ENCODE data around the gene LONP1. TPM values are rescaled to one million over a fixed set of nuclear protein-coding genes. Genes with fewer than 3 reads are reported as not detected.

The LONP1 gene
- total RNA-seq, 1 donor from 2014 or later = 35.9 TPM

DNA sequence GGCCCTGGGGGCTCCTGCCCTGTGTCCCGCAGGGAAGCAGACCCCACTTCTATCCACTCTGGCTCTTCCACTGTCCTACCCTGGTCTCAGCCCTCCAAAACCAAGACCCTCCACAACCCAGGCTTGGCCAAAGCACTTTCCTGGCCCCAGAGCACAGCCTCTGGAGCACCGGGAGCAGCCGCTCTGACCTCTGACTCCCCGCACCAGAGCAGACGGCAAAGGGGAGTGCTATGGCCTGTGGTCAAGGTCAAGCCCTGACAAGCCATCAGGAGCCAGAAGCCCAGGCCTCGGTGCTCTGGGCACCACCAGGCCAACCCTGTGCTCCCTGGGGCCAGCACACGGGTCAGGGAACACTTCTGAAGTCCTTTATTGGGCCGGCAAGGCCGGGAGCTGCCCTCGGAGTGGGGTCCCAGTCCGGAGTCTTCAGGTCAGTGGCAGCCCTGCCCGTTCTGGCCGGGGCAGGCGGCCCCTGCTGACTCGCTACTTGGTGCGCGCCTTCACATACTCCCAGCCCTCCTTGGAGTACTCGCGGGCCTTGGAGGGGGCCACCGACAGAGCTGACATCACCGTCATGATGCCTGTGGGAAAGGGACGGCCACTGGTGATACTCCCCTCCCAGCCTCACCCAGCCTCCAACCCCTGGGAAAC, 41.8 kb downstream of the LONP1 start:
- no peaks in the 10 kb centered on the region for H3K27me3 ChIP-seq
- Mint-ChIP-seq H3K36me3 (no peaks in the 10 kb centered on the region), H3K27ac (no peak overlapping the region), H3K9me3 (no peaks in the 10 kb centered on the region), H3K4me1 (peaks cover 29% of the 10 kb centered on the region), H3K27me3 (ENCODE audit: insufficient read depth, low read depth) (peaks cover 9% of the 10 kb centered on the region), H3K4me3 (no peak overlapping the region)
- H3F3A ChIP-seq (ENCODE audit: low read depth) = peaks cover 4% of the 10 kb centered on the region
- no peak overlapping the region for H2AFZ ChIP-seq (replicated peaks)
- H3K79me2 ChIP-seq (ENCODE audit: low read depth) = no peaks in the 10 kb centered on the region
- DNase-seq (ENCODE audit: low spot score) = no peak
- H3K27ac ChIP-seq = no peak overlapping the region
- H3K4me3 ChIP-seq = no peak overlapping the region
- H3K9ac ChIP-seq = no peak overlapping the region
- peaks cover 3% of the 10 kb centered on the region for H3K4me1 ChIP-seq
- no peaks in the 10 kb centered on the region for H4K20me1 ChIP-seq (ENCODE audit: low read depth)
- no peaks in the 10 kb centered on the region for H3K36me3 ChIP-seq
- no peaks in the 10 kb centered on the region for H3K9me3 ChIP-seq (ENCODE audit: low read depth)
- TF ChIP-seq EZH2phosphoT487 (IDR thresholded peaks at IDR 0.05) (no peak), EZH2 (IDR thresholded peaks at IDR 0.05) (no peak)
- TF ChIP-seq, protein P1, sequence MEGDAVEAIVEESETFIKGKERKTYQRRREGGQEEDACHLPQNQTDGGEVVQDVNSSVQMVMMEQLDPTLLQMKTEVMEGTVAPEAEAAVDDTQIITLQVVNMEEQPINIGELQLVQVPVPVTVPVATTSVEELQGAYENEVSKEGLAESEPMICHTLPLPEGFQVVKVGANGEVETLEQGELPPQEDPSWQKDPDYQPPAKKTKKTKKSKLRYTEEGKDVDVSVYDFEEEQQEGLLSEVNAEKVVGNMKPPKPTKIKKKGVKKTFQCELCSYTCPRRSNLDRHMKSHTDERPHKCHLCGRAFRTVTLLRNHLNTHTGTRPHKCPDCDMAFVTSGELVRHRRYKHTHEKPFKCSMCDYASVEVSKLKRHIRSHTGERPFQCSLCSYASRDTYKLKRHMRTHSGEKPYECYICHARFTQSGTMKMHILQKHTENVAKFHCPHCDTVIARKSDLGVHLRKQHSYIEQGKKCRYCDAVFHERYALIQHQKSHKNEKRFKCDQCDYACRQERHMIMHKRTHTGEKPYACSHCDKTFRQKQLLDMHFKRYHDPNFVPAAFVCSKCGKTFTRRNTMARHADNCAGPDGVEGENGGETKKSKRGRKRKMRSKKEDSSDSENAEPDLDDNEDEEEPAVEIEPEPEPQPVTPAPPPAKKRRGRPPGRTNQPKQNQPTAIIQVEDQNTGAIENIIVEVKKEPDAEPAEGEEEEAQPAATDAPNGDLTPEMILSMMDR (IDR thresholded peaks at IDR 0.05) = no peak
- no peak overlapping the region for H3K4me2 ChIP-seq

- Histone ChIP-seq H4K20me1 (ENCODE audit: low read depth) (no peaks in the 10 kb centered on the region), H3K4me1 (peaks cover 3% of the 10 kb centered on the region), H3K27me3 (no peaks in the 10 kb centered on the region), H3F3A (ENCODE audit: low read depth) (peaks cover 4% of the 10 kb centered on the region), H3K27ac (no peak overlapping the region), H3K79me2 (ENCODE audit: low read depth) (no peaks in the 10 kb centered on the region), H3K9me3 (ENCODE audit: low read depth) (no peaks in the 10 kb centered on the region), H2AFZ (replicated peaks) (no peak overlapping the region), H3K4me3 (no peak overlapping the region), H3K36me3 (no peaks in the 10 kb centered on the region), H3K9ac (no peak overlapping the region), H3K4me2 (no peak overlapping the region)
- Mint-ChIP-seq H3K27me3 (ENCODE audit: insufficient read depth, low read depth) (peaks cover 9% of the 10 kb centered on the region), H3K36me3 (peaks cover 5% of the 10 kb centered on the region), H3K4me1 (peaks cover 27% of the 10 kb centered on the region), H3K27ac (no peak overlapping the region), H3K4me3 (no peak overlapping the region), H3K9me3 (no peaks in the 10 kb centered on the region)
- TF ChIP-seq EZH2phosphoT487 (IDR thresholded peaks at IDR 0.05) (no peak), EZH2 (IDR thresholded peaks at IDR 0.05) (no peak)
- TF ChIP-seq, protein P1 (IDR thresholded peaks at IDR 0.05) = no peak
- no peak for DNase-seq (ENCODE audit: low spot score)
Observed at GRCh38 chr19:5677580-5677979, 42.4 kb downstream of the LONP1 start.

DNA sequence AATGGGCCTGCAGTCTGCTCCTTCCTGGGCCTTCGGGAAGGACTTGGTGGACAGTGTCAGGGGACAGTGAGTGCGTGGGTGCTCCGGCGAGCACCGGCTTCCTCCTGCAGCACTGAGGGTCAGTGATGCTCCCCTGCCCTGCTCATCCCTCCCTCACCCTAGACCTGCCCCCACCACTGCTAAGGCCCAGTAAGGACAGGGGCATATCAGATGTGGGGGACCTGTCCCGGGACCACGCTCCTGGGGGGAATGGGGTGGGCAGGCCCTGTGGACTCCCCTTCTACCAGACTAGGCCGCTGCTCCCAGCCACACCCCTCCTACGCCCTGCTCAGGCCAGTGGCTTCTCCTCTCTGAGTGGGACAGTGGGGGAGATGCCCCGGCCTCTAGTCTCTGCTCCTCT, 42.8 kb downstream of the LONP1 start:
- Histone ChIP-seq H3K4me1 (peaks cover 3% of the 10 kb centered on the region), H3K9me3 (ENCODE audit: low read depth) (no peaks in the 10 kb centered on the region), H3K79me2 (ENCODE audit: low read depth) (no peaks in the 10 kb centered on the region), H3K27ac (no peak overlapping the region), H3K4me2 (no peak overlapping the region), H3K4me3 (no peak overlapping the region), H3K9ac (no peak overlapping the region), H2AFZ (replicated peaks) (no peak overlapping the region), H3K27me3 (no peaks in the 10 kb centered on the region), H4K20me1 (ENCODE audit: low read depth) (no peaks in the 10 kb centered on the region), H3F3A (ENCODE audit: low read depth) (peaks cover 4% of the 10 kb centered on the region), H3K36me3 (no peaks in the 10 kb centered on the region)
- TF ChIP-seq EZH2phosphoT487 (IDR thresholded peaks at IDR 0.05) (no peak), EZH2 (IDR thresholded peaks at IDR 0.05) (no peak)
- TF ChIP-seq, protein P1 (IDR thresholded peaks at IDR 0.05) = no peak
- H3K4me3 Mint-ChIP-seq = no peak overlapping the region
- H3K27me3 Mint-ChIP-seq (ENCODE audit: insufficient read depth, low read depth) = peaks cover 9% of the 10 kb centered on the region
- peaks cover 23% of the 10 kb centered on the region for H3K4me1 Mint-ChIP-seq
- no peak for DNase-seq (ENCODE audit: low spot score)
- H3K9me3 Mint-ChIP-seq = no peaks in the 10 kb centered on the region
- H3K36me3 Mint-ChIP-seq = peaks cover 5% of the 10 kb centered on the region
- no peak overlapping the region for H3K27ac Mint-ChIP-seq
